A549 (cell line): ENCODE measurements around the gene TPGS1.

Source experiments
- BHLHE40 ChIP-seq: IDR thresholded peaks from 2 replicates; pipeline ENCODE4 v1.6.1; 2012; ENCODE audit warnings: low read depth, low read length, inconsistent platforms
- EHMT2 ChIP-seq: fragments of 200-600 bp; sonication (generic); IDR thresholded peaks from 2 replicates; pipeline ENCODE4 v1.6.1; 2016; ENCODE audit warnings: antibody characterized with exemption, low read depth, mild to moderate bottlenecking, moderate library complexity
- EP300 ChIP-seq, 2 experiments: fragments of >200 bp; sonication (Bioruptor Twin); formaldehyde crosslinking; IDR thresholded peaks; 2 replicates in 1 of 2; 3 replicates in 1 of 2; pipeline ENCODE4 v1.6.1; 2016 to 2017
- HDAC2 ChIP-seq: fragments of 200-600 bp; sonication (generic); IDR thresholded peaks from 2 replicates; pipeline ENCODE4 v1.6.1; 2016
- HEYL ChIP-seq: fragments of 250-450 bp; sonication (Bioruptor Pico); IDR thresholded peaks from 2 replicates; pipeline ENCODE4 v1.8.0; 2021; ENCODE audit warnings: mild to moderate bottlenecking, moderate library complexity
- JUN ChIP-seq, 2 experiments: fragments of >200 bp; sonication (Bioruptor Twin); formaldehyde crosslinking; IDR thresholded peaks; 2 replicates in 1 of 2; 3 replicates in 1 of 2; pipeline ENCODE4 v1.6.1; 2016 to 2017
- NR3C1 ChIP-seq: fragments of >200 bp; sonication (Bioruptor Twin); formaldehyde crosslinking; IDR thresholded peaks from 3 replicates; pipeline ENCODE4 v1.6.1; 2017
- POLR2A ChIP-seq: IDR thresholded peaks from 2 replicates; pipeline ENCODE4 v1.6.1; 2012; ENCODE audit warnings: mild to moderate bottlenecking, low read length
- RAD21 ChIP-seq, 2 experiments: fragments of >200 bp in 1 of 2; sonication (Bioruptor Twin) in 1 of 2; formaldehyde crosslinking in 1 of 2; IDR thresholded peaks in 1 of 2; conservative IDR thresholded peaks in 1 of 2; 2 replicates in 1 of 2; 3 replicates in 1 of 2; pipeline ENCODE4 v1.6.1; 2012 to 2018; ENCODE audit warnings: inconsistent platforms in 1 of 2
- ZFP36 ChIP-seq: fragments of 450-650 bp; IDR thresholded peaks from 2 replicates; pipeline ENCODE4 v1.6.1; 2014; ENCODE audit warnings: borderline replicate concordance; ENCODE audit not compliant: partially characterized antibody
- TF ChIP-seq, protein P1 (sequence below): fragments of >200 bp; sonication (Bioruptor Twin); formaldehyde crosslinking; IDR thresholded peaks from 3 replicates; pipeline ENCODE4 v1.5.1; 2016
- TF ChIP-seq, protein P2 (sequence below): IDR thresholded peaks from 2 replicates; pipeline ENCODE4 v1.6.1; 2012
- TF ChIP-seq, protein P3 (sequence below): IDR thresholded peaks from 2 replicates; pipeline ENCODE4 v1.6.1; 2012; ENCODE audit warnings: low read depth, borderline replicate concordance

DNA sequence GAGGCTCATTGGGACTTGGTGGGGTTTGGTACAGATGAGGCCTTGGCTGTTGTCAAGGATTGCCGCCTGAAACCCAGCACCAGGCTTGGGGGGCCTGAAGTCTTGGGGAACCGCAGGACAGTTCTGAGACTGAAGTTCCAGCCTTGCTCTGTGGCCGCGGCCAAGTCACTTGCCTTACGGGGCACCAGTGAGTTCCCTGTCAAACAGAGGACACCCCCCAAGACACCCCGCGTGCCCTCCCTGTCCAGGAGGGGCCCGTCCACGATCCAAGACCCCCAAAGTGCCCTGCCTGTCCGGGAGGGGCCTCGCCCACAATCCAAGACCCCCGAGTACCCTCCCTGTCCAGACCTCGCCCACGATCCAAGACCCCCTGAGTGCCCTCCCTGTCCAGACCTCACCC lies 26.8 kb downstream of the TPGS1 start:
- TF ChIP-seq, protein P1, sequence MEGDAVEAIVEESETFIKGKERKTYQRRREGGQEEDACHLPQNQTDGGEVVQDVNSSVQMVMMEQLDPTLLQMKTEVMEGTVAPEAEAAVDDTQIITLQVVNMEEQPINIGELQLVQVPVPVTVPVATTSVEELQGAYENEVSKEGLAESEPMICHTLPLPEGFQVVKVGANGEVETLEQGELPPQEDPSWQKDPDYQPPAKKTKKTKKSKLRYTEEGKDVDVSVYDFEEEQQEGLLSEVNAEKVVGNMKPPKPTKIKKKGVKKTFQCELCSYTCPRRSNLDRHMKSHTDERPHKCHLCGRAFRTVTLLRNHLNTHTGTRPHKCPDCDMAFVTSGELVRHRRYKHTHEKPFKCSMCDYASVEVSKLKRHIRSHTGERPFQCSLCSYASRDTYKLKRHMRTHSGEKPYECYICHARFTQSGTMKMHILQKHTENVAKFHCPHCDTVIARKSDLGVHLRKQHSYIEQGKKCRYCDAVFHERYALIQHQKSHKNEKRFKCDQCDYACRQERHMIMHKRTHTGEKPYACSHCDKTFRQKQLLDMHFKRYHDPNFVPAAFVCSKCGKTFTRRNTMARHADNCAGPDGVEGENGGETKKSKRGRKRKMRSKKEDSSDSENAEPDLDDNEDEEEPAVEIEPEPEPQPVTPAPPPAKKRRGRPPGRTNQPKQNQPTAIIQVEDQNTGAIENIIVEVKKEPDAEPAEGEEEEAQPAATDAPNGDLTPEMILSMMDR = no peak
- TF ChIP-seq POLR2A (no peak), HEYL (CRISPR knock-in tag) (no peak), NR3C1 (no peak), ZFP36 (no peak), EP300 (IDR thresholded peaks at IDR 0.05) (no peak), BHLHE40 (no peak), RAD21 (conservative IDR thresholded peaks at IDR 0.05 in 1 of 2, IDR thresholded peaks at IDR 0.05 in 1 of 2) (no peak), HDAC2 (no peak), JUN (IDR thresholded peaks at IDR 0.05) (no peak), EHMT2 (no peak)
- TF ChIP-seq, protein P2, sequence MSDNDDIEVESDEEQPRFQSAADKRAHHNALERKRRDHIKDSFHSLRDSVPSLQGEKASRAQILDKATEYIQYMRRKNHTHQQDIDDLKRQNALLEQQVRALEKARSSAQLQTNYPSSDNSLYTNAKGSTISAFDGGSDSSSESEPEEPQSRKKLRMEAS = no peak
- TF ChIP-seq, protein P3, sequence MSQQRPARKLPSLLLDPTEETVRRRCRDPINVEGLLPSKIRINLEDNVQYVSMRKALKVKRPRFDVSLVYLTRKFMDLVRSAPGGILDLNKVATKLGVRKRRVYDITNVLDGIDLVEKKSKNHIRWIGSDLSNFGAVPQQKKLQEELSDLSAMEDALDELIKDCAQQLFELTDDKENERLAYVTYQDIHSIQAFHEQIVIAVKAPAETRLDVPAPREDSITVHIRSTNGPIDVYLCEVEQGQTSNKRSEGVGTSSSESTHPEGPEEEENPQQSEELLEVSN = no peak
